ENCODE measurements around the gene MYOZ3. TPM values are rescaled to one million over a fixed set of nuclear protein-coding genes. Genes with fewer than 3 reads are reported as not detected.

MYOZ3 gene
- total RNA-seq, 1 experiment from 2014 or later, result not detected

DNA sequence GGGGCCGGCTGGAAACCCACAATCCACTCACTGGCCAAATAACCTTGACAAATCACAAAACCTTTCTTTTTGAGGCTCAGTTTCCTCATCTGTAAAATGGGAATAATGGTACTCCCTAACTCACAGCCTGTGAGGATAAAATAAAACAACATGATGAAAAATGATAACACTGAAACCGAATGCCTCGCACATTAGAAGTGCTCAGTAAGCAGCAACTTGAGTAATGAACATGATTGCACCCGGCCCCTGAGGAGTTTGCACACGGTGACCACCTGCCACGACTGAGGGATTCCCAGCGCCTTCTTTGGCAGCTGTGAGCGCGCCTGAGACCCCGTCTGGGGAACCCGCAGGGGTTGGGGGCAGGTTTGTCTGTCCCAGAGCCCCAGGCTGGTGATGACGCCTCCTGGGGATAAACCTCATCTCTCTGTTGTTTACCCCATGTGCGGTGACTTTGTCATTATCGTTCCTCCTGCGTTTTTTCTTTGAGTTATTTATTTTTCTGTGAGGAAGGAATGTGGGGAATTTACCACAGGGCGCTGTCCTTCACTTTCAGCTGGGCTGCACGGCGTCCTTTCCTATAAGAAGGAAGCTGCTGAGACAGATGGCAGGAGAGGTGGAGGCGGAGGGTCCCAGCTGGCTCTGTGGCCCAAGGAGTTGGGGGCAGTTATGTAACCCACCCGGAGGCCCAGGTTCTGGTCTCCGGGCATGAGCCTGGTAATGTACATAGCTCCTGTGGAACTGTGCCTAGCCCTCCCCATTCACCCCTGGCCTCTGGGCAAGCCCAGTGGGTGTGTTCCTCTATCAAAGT, 23.6 kb upstream of the MYOZ3 start:
- Histone ChIP-seq H3K27ac (peak overlapping the region; percentile 48), H3K27me3 (ENCODE audit: insufficient read depth, low read depth) (no peaks in the 10 kb centered on the region), H3K9me3 (ENCODE audit: insufficient read depth, low read depth) (no peaks in the 10 kb centered on the region), H3K9me2 (ENCODE audit: insufficient read depth) (no peaks in the 10 kb centered on the region), H3K36me3 (ENCODE audit: low read depth) (no peaks in the 10 kb centered on the region), H3K4me1 (replicated peaks; ENCODE audit: insufficient read depth) (peaks cover 64% of the 10 kb centered on the region), H3K4me3 (no peak overlapping the region), H3F3A (ENCODE audit: insufficient read depth, low read depth) (peaks cover 55% of the 10 kb centered on the region), H3K79me2 (ENCODE audit: low read depth) (no peaks in the 10 kb centered on the region), H4K20me1 (ENCODE audit: insufficient read depth) (no peaks in the 10 kb centered on the region), H2AFZ (no peak overlapping the region), H3K4me2 (peak overlapping the region; percentile 61)
- no TSS peak for BruUV-seq (replicated peaks)
- intact Hi-C loops (cut with micrococcal nuclease; ENCODE audit: unreplicated experiment), result loop anchor here (2.0 to 10.0 kb wide), 2 partner anchors 21 to 447 kb away; partner anchors contain the start of gene TNIP1
- no peak for TF ChIP-seq EZH2 (IDR thresholded peaks at IDR 0.05; ENCODE audit: low read depth)
- ChIA-PET POLR2A (ENCODE audit: unreplicated experiment) (no interaction called here), CTCF (interaction anchor here (0.6 to 0.9 kb wide), 2 partner anchors 10 to 77 kb away, joined by 3 to 4 read pairs; no protein-coding TSS in a partner anchor)
- peak; percentile 81 to 91 for DNase-seq

DNA sequence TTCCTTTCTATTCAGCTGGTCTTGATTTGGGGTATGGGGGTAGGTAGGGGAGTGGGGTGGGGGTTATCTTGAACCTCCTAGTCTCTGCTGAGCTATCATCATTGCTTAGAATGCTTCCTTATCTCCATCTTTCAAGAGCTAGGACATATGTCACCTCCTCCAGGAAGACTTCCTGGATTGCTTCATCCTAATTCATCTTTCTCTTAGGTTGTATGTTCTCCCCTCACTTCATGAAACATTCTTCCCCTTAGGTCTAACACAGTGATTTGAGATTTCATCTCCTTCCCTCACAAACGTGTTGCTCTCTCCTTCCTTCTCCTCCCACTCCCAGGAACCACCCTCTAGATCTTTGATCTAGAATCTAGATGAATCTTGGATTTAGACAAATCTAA, 23.0 kb upstream of the MYOZ3 start:
- Histone ChIP-seq H3K4me2 (peak overlapping the region; percentile 61), H3F3A (ENCODE audit: insufficient read depth, low read depth) (peaks cover 54% of the 10 kb centered on the region), H3K9me2 (ENCODE audit: insufficient read depth) (no peaks in the 10 kb centered on the region), H3K9me3 (ENCODE audit: insufficient read depth, low read depth) (no peaks in the 10 kb centered on the region), H4K20me1 (ENCODE audit: insufficient read depth) (no peaks in the 10 kb centered on the region), H3K79me2 (ENCODE audit: low read depth) (no peaks in the 10 kb centered on the region), H3K27me3 (ENCODE audit: insufficient read depth, low read depth) (no peaks in the 10 kb centered on the region), H3K36me3 (ENCODE audit: low read depth) (no peaks in the 10 kb centered on the region), H3K4me3 (no peak overlapping the region), H3K4me1 (replicated peaks; ENCODE audit: insufficient read depth) (peaks cover 70% of the 10 kb centered on the region), H2AFZ (no peak overlapping the region), H3K27ac (no peak overlapping the region)
- TF ChIP-seq, protein P1, sequence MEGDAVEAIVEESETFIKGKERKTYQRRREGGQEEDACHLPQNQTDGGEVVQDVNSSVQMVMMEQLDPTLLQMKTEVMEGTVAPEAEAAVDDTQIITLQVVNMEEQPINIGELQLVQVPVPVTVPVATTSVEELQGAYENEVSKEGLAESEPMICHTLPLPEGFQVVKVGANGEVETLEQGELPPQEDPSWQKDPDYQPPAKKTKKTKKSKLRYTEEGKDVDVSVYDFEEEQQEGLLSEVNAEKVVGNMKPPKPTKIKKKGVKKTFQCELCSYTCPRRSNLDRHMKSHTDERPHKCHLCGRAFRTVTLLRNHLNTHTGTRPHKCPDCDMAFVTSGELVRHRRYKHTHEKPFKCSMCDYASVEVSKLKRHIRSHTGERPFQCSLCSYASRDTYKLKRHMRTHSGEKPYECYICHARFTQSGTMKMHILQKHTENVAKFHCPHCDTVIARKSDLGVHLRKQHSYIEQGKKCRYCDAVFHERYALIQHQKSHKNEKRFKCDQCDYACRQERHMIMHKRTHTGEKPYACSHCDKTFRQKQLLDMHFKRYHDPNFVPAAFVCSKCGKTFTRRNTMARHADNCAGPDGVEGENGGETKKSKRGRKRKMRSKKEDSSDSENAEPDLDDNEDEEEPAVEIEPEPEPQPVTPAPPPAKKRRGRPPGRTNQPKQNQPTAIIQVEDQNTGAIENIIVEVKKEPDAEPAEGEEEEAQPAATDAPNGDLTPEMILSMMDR (conservative IDR thresholded peaks at IDR 0.05), result no peak
- TF ChIP-seq EZH2 (IDR thresholded peaks at IDR 0.05; ENCODE audit: low read depth), result no peak
- DNase-seq, result no peak
- CTCF ChIA-PET, result interaction anchor here (0.6 kb wide), 1 partner anchor 10 kb away, joined by 4 read pairs; no protein-coding TSS in a partner anchor
- POLR2A ChIA-PET (ENCODE audit: unreplicated experiment), result no interaction called here
- intact Hi-C loops (cut with micrococcal nuclease; ENCODE audit: unreplicated experiment), result loop anchor here (10.0 kb wide), 1 partner anchor 447 kb away; the partner anchor contains the start of gene TNIP1
- no TSS peak for BruUV-seq (replicated peaks)

- Histone ChIP-seq H3K27me3 (ENCODE audit: insufficient read depth, low read depth) (no peaks in the 10 kb centered on the region), H3K4me2 (peak overlapping the region; percentile 61; the same call in 1 of the 2 replicates), H3K36me3 (ENCODE audit: low read depth) (no peaks in the 10 kb centered on the region), H3K9me3 (ENCODE audit: insufficient read depth, low read depth) (no peaks in the 10 kb centered on the region), H3K4me1 (replicated peaks; ENCODE audit: insufficient read depth) (peaks cover 75% of the 10 kb centered on the region), H3K27ac (no peak overlapping the region), H3F3A (ENCODE audit: insufficient read depth, low read depth) (peaks cover 53% of the 10 kb centered on the region), H3K79me2 (ENCODE audit: low read depth) (no peaks in the 10 kb centered on the region), H3K4me3 (no peak overlapping the region), H4K20me1 (ENCODE audit: insufficient read depth) (no peaks in the 10 kb centered on the region), H3K9me2 (ENCODE audit: insufficient read depth) (no peaks in the 10 kb centered on the region), H2AFZ (no peak overlapping the region)
- intact Hi-C loops (cut with micrococcal nuclease; ENCODE audit: unreplicated experiment), result loop anchor here (10.0 kb wide), 1 partner anchor 446 kb away; the partner anchor contains the start of gene TNIP1
- DNase-seq, result no peak
- POLR2A ChIA-PET (ENCODE audit: unreplicated experiment), result no interaction called here
- CTCF ChIA-PET, result no interaction called here
- BruUV-seq (replicated peaks), result no TSS peak
- no peak for TF ChIP-seq EZH2 (IDR thresholded peaks at IDR 0.05; ENCODE audit: low read depth)
- TF ChIP-seq, protein P1 (conservative IDR thresholded peaks at IDR 0.05), result no peak
These were observed 22.3 kb upstream of the MYOZ3 start for GRCh38 chr5:150638488-150639376.
